Spleen (tissue), 11 donors: ENCODE measurements around the gene PMPCA. TPM values are rescaled to one million over a fixed set of nuclear protein-coding genes. Genes with fewer than 3 reads are reported as not detected.

ENCODE experiments used
- DNase-seq: peaks from one replicate; pipeline ENCODE4 v3.0.0-alpha.2; 2020
- H3K27ac ChIP-seq, 8 donors: fragments of 200-600 bp; sonication (generic) in 7 of 8; 1 replicate in 4 of 8; 2 replicates in 4 of 8; pipeline versions ENCODE4 v1.5.0 to v1.8.0; 2016 to 2021; ENCODE audit warnings: inconsistent platforms in 4 of 8, mild to moderate bottlenecking in 4 of 8, moderate library complexity in 1 of 8
- H3K27me3 ChIP-seq, 7 donors: fragments of 200-600 bp; sonication (generic) in 6 of 7; replicated peaks in 1 of 7; 1 replicate in 4 of 7; 2 replicates in 3 of 7; pipeline versions ENCODE4 v1.5.0 to v1.8.0; 2016 to 2021; ENCODE audit warnings: inconsistent platforms in 3 of 7, mild to moderate bottlenecking in 1 of 7
- H3K36me3 ChIP-seq, 6 donors: fragments of 200-600 bp; sonication (generic) in 5 of 6; 1 replicate in 4 of 6; 2 replicates in 2 of 6; pipeline versions ENCODE4 v1.5.0 to v1.8.0; 2016 to 2021; ENCODE audit warnings: inconsistent platforms in 2 of 6
- H3K4me1 ChIP-seq, 6 donors: fragments of 200-600 bp; sonication (generic) in 5 of 6; 1 replicate in 3 of 6; 2 replicates in 3 of 6; pipeline versions ENCODE4 v1.5.0 to v1.8.0; 2016 to 2021; ENCODE audit warnings: inconsistent platforms in 3 of 6
- H3K4me3 ChIP-seq, 8 donors: fragments of 200-600 bp; sonication (generic) in 7 of 8; 1 replicate in 4 of 8; 2 replicates in 4 of 8; pipeline versions ENCODE4 v1.5.0 to v1.8.0; 2016 to 2021; ENCODE audit warnings: inconsistent platforms in 4 of 8, mild to moderate bottlenecking in 4 of 8, moderate library complexity in 2 of 8
- H3K9me3 ChIP-seq, 8 donors: fragments of 200-600 bp; sonication (generic) in 7 of 8; 1 replicate in 4 of 8; 2 replicates in 4 of 8; pipeline versions ENCODE4 v1.5.0 to v1.8.0; 2016 to 2021; ENCODE audit warnings: inconsistent platforms in 4 of 8
- CTCF ChIP-seq, 11 experiments: fragments of 200-600 bp in 7 of 11; fragments of 450-650 bp in 4 of 11; sonication (generic) in 4 of 11; IDR thresholded peaks in 8 of 11; conservative IDR thresholded peaks in 3 of 11; 1 replicate in 7 of 11; 2 replicates in 4 of 11; pipeline versions ENCODE4 v1.4.0 to v1.8.0; 2016 to 2021; ENCODE audit warnings: antibody characterized with exemption in 11 of 11, inconsistent platforms in 4 of 11, mild to moderate bottlenecking in 1 of 11
- POLR2A ChIP-seq, 3 donors: fragments of 450-650 bp; IDR thresholded peaks; one replicate each; pipeline ENCODE4 v1.5.1; 2017; ENCODE audit warnings: antibody characterized with exemption in 3 of 3, mild to moderate bottlenecking in 1 of 3
- POLR2AphosphoS5 ChIP-seq, 3 donors: sonication (generic); formaldehyde crosslinking; IDR thresholded peaks; one replicate each; pipeline ENCODE4 v1.5.1; 2017; ENCODE audit warnings: antibody characterized with exemption in 3 of 3
- WGBS, 5 donors: extraction: QIAGEN DNeasy Blood & Tissue Kit in 3 of 5; methylation state at CpG; one replicate each; pipeline versions ENCODE4 v1.1.5 to v1.1.7; 2013 to 2018; 5-methylcytosine and 5-hydroxymethylcytosine counted together
- intact Hi-C: fragments of 100-400 bp; cut with DNase I; formaldehyde crosslinking; loops from one replicate; pipeline ENCODE4 v1.15.0; 2023; ENCODE audit warnings: low total_unique reads
- polyA plus RNA-seq, 3 donors: library from polyadenylated mRNA; stranded (reverse); fragments of 200-250 nt; gene quantifications; one replicate each; pipeline ENCODE4 v1.2.1, GENCODE V29; 2013
- total RNA-seq, 7 donors: library from RNA; depleted of rRNA in 3 of 7; stranded (reverse); fragments of >200 nt in 3 of 7; fragmentation: NEBNext Ultra II Directional in 4 of 7; extraction: Animal tissue kit (Norgen Biotek cat#: 25700) in 4 of 7; gene quantifications; one replicate each; pipeline versions ENCODE4 v1.1.0 to v1.2.1, GENCODE V29; 2016 to 2021
- donor health status: healthy with polysubstance abuse.
- donor health status: DM: no; HTN: no; CAD: no; lungs with moderate emphysema.
- donor health status: DM: no; HTN: no; CAD: no.
- donor health status: Bipolar disorder and iron deficiency.
- donor health status: healthy.
- donor health status: DM: no; HTN: no; CAD: no.
- donor health status: DM: yes; HTN: yes; CAD: no.

Gene PMPCA
- total and polyA plus RNA-seq, 10 donors = 36.8 to 56.2 (median 47.1) TPM

DNA sequence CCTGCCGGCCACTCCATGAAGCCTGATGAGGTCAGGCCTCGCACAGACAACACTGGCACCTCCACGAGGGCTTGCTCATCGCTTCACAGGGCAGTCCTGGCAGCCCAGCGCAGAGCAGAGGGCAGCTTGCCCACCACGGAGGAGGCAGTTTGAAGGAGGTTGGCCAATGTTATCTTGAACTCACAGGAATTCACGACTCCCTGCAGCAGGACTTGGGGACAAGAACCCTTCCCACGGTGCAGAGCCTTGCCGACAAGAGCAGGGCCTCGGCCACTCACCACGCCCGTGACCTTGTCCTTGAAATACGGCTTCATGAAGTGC is 15.5 kb upstream of the PMPCA start:
- Histone ChIP-seq H3K27ac (no peak overlapping the region), H3K4me1 (peaks cover 10 to 23% (median 17%) of the 10 kb centered on the region in 6 donors), H3K27me3 (no peaks in the 10 kb centered on the region), H3K36me3 (peaks cover 0 to 83% (median 67%) of the 10 kb centered on the region in 6 donors), H3K9me3 (no peaks in the 10 kb centered on the region), H3K4me3 (no peak overlapping the region)
- no peak for DNase-seq
- intact Hi-C loops = no loop called here
- 73 to 88% (median 85%) methylated on average over 5 to 13 of the region's 13 CpGs for WGBS, 5 donors
- no peak for TF ChIP-seq CTCF (IDR thresholded peaks at IDR 0.05 in 8 of 11, conservative IDR thresholded peaks at IDR 0.05 in 3 of 11)
- TF ChIP-seq POLR2A (IDR thresholded peaks at IDR 0.05) = no peak
- TF ChIP-seq POLR2AphosphoS5 (IDR thresholded peaks at IDR 0.05) = no peak

DNA sequence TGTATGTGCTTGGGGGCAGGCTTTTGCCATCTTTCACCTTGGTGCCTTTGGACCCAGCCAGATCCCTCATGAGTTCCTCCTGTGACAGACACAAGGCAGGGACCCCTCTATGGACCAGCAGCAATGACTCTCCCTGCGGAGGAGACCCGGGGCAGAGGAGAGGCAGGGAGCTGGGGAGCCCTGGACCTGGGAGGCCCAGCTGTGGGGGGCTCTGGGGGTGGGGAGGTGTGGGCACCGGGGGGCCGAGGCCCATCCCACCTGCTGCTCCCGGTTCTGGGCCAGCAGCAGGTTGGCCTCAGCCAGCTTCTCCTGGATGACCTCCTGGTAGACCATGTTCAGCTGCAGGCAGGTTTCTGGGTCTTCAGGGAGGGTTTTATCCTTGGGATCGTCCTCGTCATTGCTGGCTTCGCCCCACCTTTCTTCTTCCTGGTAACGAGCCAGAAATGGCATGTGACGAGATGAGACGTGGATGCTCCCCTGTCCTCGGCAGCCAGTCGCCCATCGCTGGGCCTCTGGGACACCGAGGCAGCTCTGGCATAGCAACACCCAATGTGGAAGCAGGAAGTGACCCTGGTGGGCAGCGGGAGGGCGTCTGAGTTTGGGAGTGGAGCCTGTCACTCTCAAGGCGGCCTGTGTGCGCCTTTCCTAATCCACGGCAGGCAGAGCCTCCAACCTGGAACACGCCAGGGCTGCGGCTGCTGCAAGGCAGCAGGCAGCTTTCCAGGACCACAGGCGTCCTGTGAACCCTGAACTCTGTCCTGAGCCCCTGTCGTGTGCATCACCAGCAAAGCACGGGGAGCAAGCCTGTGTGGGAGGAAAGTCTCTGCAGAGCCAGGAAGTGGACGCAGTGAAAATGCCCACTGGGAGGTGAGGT is 14.9 kb upstream of the PMPCA start:
- Histone ChIP-seq H3K27me3 (no peaks in the 10 kb centered on the region), H3K9me3 (no peaks in the 10 kb centered on the region), H3K36me3 (peaks cover 0 to 77% (median 66%) of the 10 kb centered on the region in 6 donors), H3K4me3 (no peak overlapping the region), H3K4me1 (peaks cover 13 to 29% (median 22%) of the 10 kb centered on the region in 6 donors), H3K27ac (no peak overlapping the region)
- no peak for DNase-seq
- intact Hi-C loops = no loop called here
- TF ChIP-seq POLR2AphosphoS5 (IDR thresholded peaks at IDR 0.05) = peak in 1 of 3 donors; percentile 22
- no peak for TF ChIP-seq POLR2A (IDR thresholded peaks at IDR 0.05)
- 89 to 93% (median 90%) methylated on average over 21 to 26 of the region's 26 CpGs for WGBS, 5 donors

GRCh38 chr9:136396219-136396515 is 14.3 kb upstream of the PMPCA start:
- no peak for TF ChIP-seq POLR2AphosphoS5 (IDR thresholded peaks at IDR 0.05)
- intact Hi-C loops = no loop called here

DNA sequence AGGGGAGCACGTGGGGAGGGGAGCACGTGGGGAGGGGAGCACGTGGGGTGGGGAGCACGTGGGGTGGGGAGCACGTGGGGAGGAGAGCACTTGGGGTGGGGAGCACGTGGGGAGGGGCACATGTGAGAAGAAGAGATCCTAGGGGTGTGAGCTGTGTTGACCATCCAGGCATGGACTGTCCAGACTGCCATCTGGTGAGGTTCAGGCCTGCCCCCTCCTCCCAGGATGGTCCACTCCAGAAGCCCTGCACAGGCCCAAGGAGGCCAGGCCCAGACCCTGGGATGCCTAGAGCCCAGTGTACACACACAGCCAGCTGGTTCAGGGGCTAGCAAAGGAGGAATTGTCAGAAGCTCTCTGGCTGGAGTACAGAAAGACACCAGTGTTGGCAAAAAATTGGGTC is 12.8 kb upstream of the PMPCA start:
- Histone ChIP-seq H3K36me3 (peaks cover 0 to 68% (median 52%) of the 10 kb centered on the region in 6 donors), H3K9me3 (no peaks in the 10 kb centered on the region), H3K4me1 (peaks cover 16 to 37% (median 25%) of the 10 kb centered on the region in 6 donors), H3K27me3 (no peaks in the 10 kb centered on the region), H3K27ac (no peak overlapping the region), H3K4me3 (no peak overlapping the region)
- intact Hi-C loops = no loop called here
- TF ChIP-seq POLR2A (IDR thresholded peaks at IDR 0.05) = no peak
- TF ChIP-seq POLR2AphosphoS5 (IDR thresholded peaks at IDR 0.05) = no peak
- no peak for TF ChIP-seq CTCF (IDR thresholded peaks at IDR 0.05 in 8 of 11, conservative IDR thresholded peaks at IDR 0.05 in 3 of 11)
- no peak for DNase-seq
- WGBS, 5 donors = 62 to 100% (median 84%) methylated on average over 2 to 6 of the region's 6 CpGs

More at GRCh38 chr9:136396219-136396515, 14.3 kb upstream of the PMPCA start:
- Histone ChIP-seq H3K27me3 (no peaks in the 10 kb centered on the region), H3K4me1 (peaks cover 16 to 35% (median 25%) of the 10 kb centered on the region in 6 donors), H3K9me3 (no peaks in the 10 kb centered on the region), H3K36me3 (peaks cover 0 to 71% (median 61%) of the 10 kb centered on the region in 6 donors), H3K27ac (no peak overlapping the region), H3K4me3 (no peak overlapping the region)
- WGBS, 5 donors = 74 to 88% (median 81%) methylated on average over 4 of the region's 4 CpGs
- no peak for DNase-seq

DNA sequence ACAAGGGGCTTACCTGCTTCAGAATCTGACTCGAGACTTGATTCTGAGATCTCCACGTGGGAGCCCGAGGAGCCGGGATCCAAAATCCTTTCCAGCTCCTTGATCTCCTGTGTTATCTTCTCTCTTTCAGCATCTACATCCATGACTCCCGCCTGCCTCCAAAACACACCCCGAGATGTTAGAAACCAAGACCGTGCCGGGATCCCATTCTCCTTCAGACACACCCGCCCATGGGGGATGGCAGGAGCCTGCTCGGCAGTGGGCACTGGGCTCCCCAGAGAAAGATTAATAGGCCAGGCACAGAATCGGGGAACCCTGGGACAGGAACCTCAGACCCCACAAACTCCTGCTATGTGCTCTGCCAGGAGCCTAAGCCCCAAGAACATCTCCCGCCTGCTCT is 12.2 kb upstream of the PMPCA start:
- TF ChIP-seq CTCF (IDR thresholded peaks at IDR 0.05 in 8 of 11, conservative IDR thresholded peaks at IDR 0.05 in 3 of 11) (no peak), POLR2AphosphoS5 (IDR thresholded peaks at IDR 0.05) (no peak), POLR2A (IDR thresholded peaks at IDR 0.05) (no peak)
- H3K27ac ChIP-seq = no peak overlapping the region
- peaks cover 16 to 43% (median 25%) of the 10 kb centered on the region in 6 donors for H3K4me1 ChIP-seq
- intact Hi-C loops = no loop called here
- H3K9me3 ChIP-seq = no peaks in the 10 kb centered on the region
- peaks cover 0 to 62% (median 46%) of the 10 kb centered on the region in 6 donors for H3K36me3 ChIP-seq
- WGBS, 5 donors = 94 to 97% (median 95%) methylated on average over 12 of the region's 12 CpGs
- H3K4me3 ChIP-seq = peak overlapping the region in 1 of 8 donors; percentile 100
- no peaks in the 10 kb centered on the region for H3K27me3 ChIP-seq
- no peak for DNase-seq
